Glutamatergic neuron (in vitro differentiated cells): ENCODE data around the gene ATP5PB. TPM values are rescaled to one million over a fixed set of nuclear protein-coding genes. Genes with fewer than 3 reads are reported as not detected.

Experiments
- DNase-seq: peaks from one replicate; pipeline ENCODE4 v3.0.0; 2022
- H3K27ac Mint-ChIP-seq: one replicate; pipeline ENCODE4 v1.8.0; 2020; ENCODE audit warnings: mild to moderate bottlenecking, mixed read lengths, inconsistent platforms; ENCODE audit not compliant: unreplicated experiment
- H3K27me3 Mint-ChIP-seq: one replicate; pipeline ENCODE4 v1.8.0; 2020; ENCODE audit warnings: mild to moderate bottlenecking, moderate library complexity, mixed read lengths, inconsistent platforms; ENCODE audit not compliant: unreplicated experiment
- H3K36me3 Mint-ChIP-seq: one replicate; pipeline ENCODE4 v1.8.0; 2020; ENCODE audit warnings: mild to moderate bottlenecking, mixed read lengths, inconsistent platforms; ENCODE audit not compliant: unreplicated experiment
- H3K4me1 Mint-ChIP-seq: one replicate; pipeline ENCODE4 v1.8.0; 2020; ENCODE audit warnings: mild to moderate bottlenecking, low read depth, mixed read lengths, inconsistent platforms; ENCODE audit not compliant: unreplicated experiment
- H3K4me3 Mint-ChIP-seq: one replicate; pipeline ENCODE4 v1.8.0; 2020; ENCODE audit warnings: mild to moderate bottlenecking, mixed read lengths, inconsistent platforms; ENCODE audit not compliant: unreplicated experiment
- H3K9me3 Mint-ChIP-seq: one replicate; pipeline ENCODE4 v1.8.0; 2020; ENCODE audit warnings: mild to moderate bottlenecking, moderate library complexity, mixed read lengths, inconsistent platforms; ENCODE audit not compliant: unreplicated experiment
- total RNA-seq: library from RNA; stranded (reverse); fragmentation: NEBNext Ultra II Directional; extraction: Animal tissue kit (Norgen Biotek cat#: 25700); gene quantifications from one replicate; pipeline ENCODE4 v1.2.1, GENCODE V29; 2021; ENCODE audit not compliant: unreplicated experiment
- TF ChIP-seq, protein P1 (sequence below): fragments of 200-600 bp; sonication (generic); IDR thresholded peaks from one replicate; pipeline ENCODE4 v1.5.0; 2021; ENCODE audit not compliant: partially characterized antibody, unreplicated experiment

Gene ATP5PB
- total RNA-seq, 1 donor from 2014 or later = 272 TPM

DNA sequence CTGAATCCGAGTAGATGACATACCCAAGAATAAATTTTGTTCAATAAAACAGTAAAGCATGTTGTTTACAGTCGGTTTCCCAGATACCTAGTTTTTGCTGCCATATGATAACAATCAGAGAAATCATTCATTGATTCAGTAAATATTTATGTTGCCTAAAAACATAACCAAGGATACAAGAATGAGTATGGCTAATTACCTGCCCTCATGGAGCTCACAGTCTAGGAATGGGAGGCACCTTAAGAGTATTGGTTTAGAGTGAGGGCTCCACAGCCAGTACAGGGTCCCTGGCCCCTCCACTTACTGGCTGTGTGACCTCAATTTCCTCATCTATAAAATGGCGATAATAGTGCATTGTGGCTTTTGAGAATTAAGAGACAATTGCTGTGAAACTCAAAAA lies 921 bp downstream of the ATP5PB start:
- no peaks in the 10 kb centered on the region for H3K36me3 Mint-ChIP-seq

DNA sequence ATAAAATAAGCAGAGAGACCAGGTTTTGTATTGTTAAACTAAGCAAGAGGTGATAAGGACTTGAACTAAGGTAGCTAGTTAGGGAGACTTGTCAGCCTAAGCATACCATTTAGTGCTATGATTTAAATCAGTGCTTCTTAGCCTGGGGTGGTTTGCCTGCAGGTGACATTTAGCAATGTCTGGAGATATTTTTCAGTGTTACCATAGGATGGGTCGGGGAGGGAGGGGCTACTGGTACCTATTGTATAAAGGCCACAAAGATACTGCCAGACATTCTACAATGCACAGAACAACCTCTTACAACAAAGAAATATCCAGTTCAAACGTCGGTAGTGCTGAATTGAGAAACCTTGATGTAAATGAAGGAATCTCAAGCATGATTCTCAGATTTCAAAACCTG lies 3.3 kb downstream of the ATP5PB start:
- Mint-ChIP-seq H3K9me3 (peaks cover 5% of the 10 kb centered on the region), H3K36me3 (no peaks in the 10 kb centered on the region), H3K4me1 (peaks cover 17% of the 10 kb centered on the region), H3K27me3 (peaks cover 4% of the 10 kb centered on the region), H3K27ac (no peak overlapping the region), H3K4me3 (no peak overlapping the region)
- DNase-seq = no peak
- TF ChIP-seq, protein P1, sequence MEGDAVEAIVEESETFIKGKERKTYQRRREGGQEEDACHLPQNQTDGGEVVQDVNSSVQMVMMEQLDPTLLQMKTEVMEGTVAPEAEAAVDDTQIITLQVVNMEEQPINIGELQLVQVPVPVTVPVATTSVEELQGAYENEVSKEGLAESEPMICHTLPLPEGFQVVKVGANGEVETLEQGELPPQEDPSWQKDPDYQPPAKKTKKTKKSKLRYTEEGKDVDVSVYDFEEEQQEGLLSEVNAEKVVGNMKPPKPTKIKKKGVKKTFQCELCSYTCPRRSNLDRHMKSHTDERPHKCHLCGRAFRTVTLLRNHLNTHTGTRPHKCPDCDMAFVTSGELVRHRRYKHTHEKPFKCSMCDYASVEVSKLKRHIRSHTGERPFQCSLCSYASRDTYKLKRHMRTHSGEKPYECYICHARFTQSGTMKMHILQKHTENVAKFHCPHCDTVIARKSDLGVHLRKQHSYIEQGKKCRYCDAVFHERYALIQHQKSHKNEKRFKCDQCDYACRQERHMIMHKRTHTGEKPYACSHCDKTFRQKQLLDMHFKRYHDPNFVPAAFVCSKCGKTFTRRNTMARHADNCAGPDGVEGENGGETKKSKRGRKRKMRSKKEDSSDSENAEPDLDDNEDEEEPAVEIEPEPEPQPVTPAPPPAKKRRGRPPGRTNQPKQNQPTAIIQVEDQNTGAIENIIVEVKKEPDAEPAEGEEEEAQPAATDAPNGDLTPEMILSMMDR = no peak

More for the DNA sequence above, 921 bp downstream of the ATP5PB start:
- peaks cover 18% of the 10 kb centered on the region for H3K4me1 Mint-ChIP-seq
- H3K27ac Mint-ChIP-seq = peak overlapping the region; percentile 100
- peaks cover 4% of the 10 kb centered on the region for H3K27me3 Mint-ChIP-seq
- DNase-seq = no peak
- H3K4me3 Mint-ChIP-seq = peak overlapping the region; percentile 99
- TF ChIP-seq, protein P1 = no peak
- H3K9me3 Mint-ChIP-seq = peaks cover 5% of the 10 kb centered on the region

- Mint-ChIP-seq H3K27ac (no peak overlapping the region), H3K4me1 (peaks cover 12% of the 10 kb centered on the region), H3K4me3 (no peak overlapping the region), H3K9me3 (peaks cover 5% of the 10 kb centered on the region), H3K27me3 (peaks cover 4% of the 10 kb centered on the region), H3K36me3 (no peaks in the 10 kb centered on the region)
- TF ChIP-seq, protein P1 = no peak
- DNase-seq = no peak
These were observed 4.4 kb downstream of the ATP5PB start for GRCh38 chr1:111453706-111454105.

GRCh38 chr1:111454859-111455641 lies 5.8 kb downstream of the ATP5PB start:
- H3K9me3 Mint-ChIP-seq = peaks cover under 1% of the 10 kb centered on the region
- TF ChIP-seq, protein P1 = no peak
- no peak overlapping the region for H3K4me3 Mint-ChIP-seq
- DNase-seq = no peak
- peak overlapping the region; percentile 23 for H3K27ac Mint-ChIP-seq
- peaks cover 12% of the 10 kb centered on the region for H3K4me1 Mint-ChIP-seq
- peaks cover under 1% of the 10 kb centered on the region for H3K27me3 Mint-ChIP-seq
- no peaks in the 10 kb centered on the region for H3K36me3 Mint-ChIP-seq

- no peak overlapping the region for H3K4me3 Mint-ChIP-seq
- no peak overlapping the region for H3K27ac Mint-ChIP-seq
- no peaks in the 10 kb centered on the region for H3K36me3 Mint-ChIP-seq
- peaks cover 12% of the 10 kb centered on the region for H3K4me1 Mint-ChIP-seq
- no peaks in the 10 kb centered on the region for H3K9me3 Mint-ChIP-seq
- no peak for DNase-seq
- TF ChIP-seq, protein P1 = no peak
- H3K27me3 Mint-ChIP-seq = no peaks in the 10 kb centered on the region
These were observed 6.4 kb downstream of the ATP5PB start for GRCh38 chr1:111455642-111456031.
